Parathyroid adenoma (tissue), 2 donors: ENCODE results near the gene ICAM1.
"Not testable (repeated sequence)": the region's sequence is repeated elsewhere in the genome, so short reads cannot be mapped to it uniquely, and the experiment has no call there.

Experiments
- H2AFZ ChIP-seq: fragments of 300-600 bp; sonication (generic); one replicate; pipeline ENCODE4 v1.7.0; 2017; ENCODE audit warnings: antibody characterized with exemption, mild to moderate bottlenecking
- H3K27ac ChIP-seq: fragments of 300-600 bp; sonication (generic); one replicate; pipeline ENCODE4 v1.7.0; 2017
- H3K27me3 ChIP-seq: fragments of 300-600 bp; sonication (generic); one replicate; pipeline ENCODE4 v1.7.0; 2017; ENCODE audit warnings: low read length; ENCODE audit not compliant: control insufficient read depth, insufficient read depth
- H3K36me3 ChIP-seq: fragments of 300-600 bp; sonication (generic); one replicate; pipeline ENCODE4 v1.7.0; 2017; ENCODE audit warnings: low read length; ENCODE audit not compliant: control insufficient read depth, insufficient read depth
- H3K4me1 ChIP-seq: fragments of 300-600 bp; sonication (generic); one replicate; pipeline ENCODE4 v1.7.0; 2017; ENCODE audit warnings: control low read depth
- H3K4me2 ChIP-seq: fragments of 300-600 bp; sonication (generic); one replicate; pipeline ENCODE4 v1.7.0; 2017; ENCODE audit warnings: low read length
- H3K4me3 ChIP-seq: fragments of 300-600 bp; sonication (generic); one replicate; pipeline ENCODE4 v1.7.0; 2017; ENCODE audit warnings: low read depth, low read length
- H3K79me2 ChIP-seq: fragments of 300-600 bp; sonication (generic); one replicate; pipeline ENCODE4 v1.7.0; 2017; ENCODE audit warnings: control low read depth
- H3K9ac ChIP-seq: fragments of 300-600 bp; sonication (generic); one replicate; pipeline ENCODE4 v1.7.0; 2017; ENCODE audit warnings: mild to moderate bottlenecking
- H3K9me3 ChIP-seq: fragments of 300-600 bp; sonication (generic); one replicate; pipeline ENCODE4 v1.7.0; 2017; ENCODE audit warnings: low read length; ENCODE audit not compliant: control insufficient read depth
- CTCF ChIP-seq: fragments of 300-600 bp; sonication (generic); IDR thresholded peaks from one replicate; pipeline ENCODE4 v1.7.0; 2017; ENCODE audit warnings: antibody characterized with exemption, mild to moderate bottlenecking
- donor health status: primary hyperparathyroidism.

ICAM1 gene

GRCh38 chr19:10233946-10234345 lies 37.0 kb upstream of the ICAM1 start:
- H3K36me3 ChIP-seq = no peaks in the 10 kb centered on the region
- H3K4me2 ChIP-seq = no peak overlapping the region
- H2AFZ ChIP-seq = no peak overlapping the region
- H3K27ac ChIP-seq = no peak overlapping the region
- no peaks in the 10 kb centered on the region for H3K27me3 ChIP-seq
- no peaks in the 10 kb centered on the region for H3K79me2 ChIP-seq
- H3K9me3 ChIP-seq = no peaks in the 10 kb centered on the region
- peaks cover 11% of the 10 kb centered on the region for H3K4me1 ChIP-seq
- H3K4me3 ChIP-seq = no peak overlapping the region
- no peak overlapping the region for H3K9ac ChIP-seq
- no peak for TF ChIP-seq CTCF

GRCh38 chr19:10235003-10235402 lies 35.9 kb upstream of the ICAM1 start:
- H2AFZ ChIP-seq = no peak overlapping the region

GRCh38 chr19:10235409-10235808 lies 35.5 kb upstream of the ICAM1 start:
- H3K9ac ChIP-seq = not testable (repeated sequence)
- peak overlapping the region; percentile 56 for H3K27ac ChIP-seq

More at GRCh38 chr19:10235003-10235402, 35.9 kb upstream of the ICAM1 start:
- H3K9me3 ChIP-seq = no peaks in the 10 kb centered on the region
- no peak for TF ChIP-seq CTCF
- no peaks in the 10 kb centered on the region for H3K79me2 ChIP-seq
- H3K27ac ChIP-seq = no peak overlapping the region
- H3K4me2 ChIP-seq = no peak overlapping the region
- no peaks in the 10 kb centered on the region for H3K36me3 ChIP-seq
- no peaks in the 10 kb centered on the region for H3K27me3 ChIP-seq
- H3K4me1 ChIP-seq = peaks cover 7% of the 10 kb centered on the region
- no peak overlapping the region for H3K9ac ChIP-seq
- H3K4me3 ChIP-seq = no peak overlapping the region

GRCh38 chr19:10237702-10238101 lies 33.2 kb upstream of the ICAM1 start:
- H3K79me2 ChIP-seq = no peaks in the 10 kb centered on the region
- no peak overlapping the region for H3K4me3 ChIP-seq
- peaks cover 3% of the 10 kb centered on the region for H3K4me1 ChIP-seq
- H3K27ac ChIP-seq = no peak overlapping the region
- no peak overlapping the region for H2AFZ ChIP-seq
- no peak overlapping the region for H3K4me2 ChIP-seq
- H3K36me3 ChIP-seq = no peaks in the 10 kb centered on the region
- TF ChIP-seq CTCF = no peak
- no peak overlapping the region for H3K9ac ChIP-seq
- no peaks in the 10 kb centered on the region for H3K27me3 ChIP-seq
- H3K9me3 ChIP-seq = no peaks in the 10 kb centered on the region

More at GRCh38 chr19:10235409-10235808, 35.5 kb upstream of the ICAM1 start:
- H3K27me3 ChIP-seq, H3K79me2 ChIP-seq, H3K4me1 ChIP-seq, H3K4me2 ChIP-seq, H3K36me3 ChIP-seq, H3K9me3 ChIP-seq: not testable (repeated sequence)
- peak overlapping the region; percentile 40 for H3K4me3 ChIP-seq
- H2AFZ ChIP-seq = peak overlapping the region; percentile 98

GRCh38 chr19:10238172-10238783 lies 32.6 kb upstream of the ICAM1 start:
- Histone ChIP-seq H3K4me2 (no peak overlapping the region), H3K79me2 (no peaks in the 10 kb centered on the region), H3K27ac (no peak overlapping the region), H3K27me3 (no peaks in the 10 kb centered on the region), H3K36me3 (no peaks in the 10 kb centered on the region), H3K4me1 (peaks cover 3% of the 10 kb centered on the region), H3K9me3 (no peaks in the 10 kb centered on the region), H2AFZ (no peak overlapping the region), H3K4me3 (no peak overlapping the region), H3K9ac (no peak overlapping the region)
- TF ChIP-seq CTCF = no peak

GRCh38 chr19:10241826-10242449 lies 29.0 kb upstream of the ICAM1 start:
- not testable (repeated sequence) for H2AFZ ChIP-seq, H3K27me3 ChIP-seq, H3K36me3 ChIP-seq, H3K9me3 ChIP-seq, H3K79me2 ChIP-seq, H3K4me3 ChIP-seq, H3K4me1 ChIP-seq, H3K9ac ChIP-seq, H3K27ac ChIP-seq, H3K4me2 ChIP-seq
